ENCODE measurements around the gene CFAP70.
A peak's percentile ranks its signal among the peaks of the same experiment; 100 is the strongest.
"Not testable (repeated sequence)": the region's sequence is repeated elsewhere in the genome, so short reads cannot be mapped to it uniquely, and the experiment has no call there.

Gene CFAP70

GRCh38 chr10:73358331-73359279 lies at the start of gene CFAP70:
Gene CFAP70, minus strand, starts transcription at chr10:73358864. Its CDS starts 4,068 bp downstream, at chr10:73354796.
- peak; percentile 11 to 94 (median 77) for DNase-seq

DNA sequence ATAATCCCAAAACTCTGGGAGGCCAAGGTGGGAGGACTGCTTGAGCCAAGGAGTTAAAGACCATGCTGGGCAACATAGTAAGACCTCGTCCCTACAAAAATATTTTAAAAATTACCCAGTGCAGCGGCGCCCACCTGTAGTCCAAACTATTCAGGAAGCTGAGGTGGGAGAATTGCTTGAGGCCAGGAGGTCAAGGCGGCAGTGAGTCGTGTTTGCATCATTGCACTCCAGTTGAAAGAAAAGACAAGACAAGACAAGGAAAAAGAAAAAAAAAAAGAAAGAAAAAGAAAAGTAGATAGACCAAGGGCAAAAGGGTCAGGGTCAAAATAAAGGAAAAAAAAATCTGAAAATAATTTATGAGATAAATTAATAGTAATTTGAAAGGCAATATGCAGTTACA lies 49.4 kb upstream of the CFAP70 start:
- DNase-seq = no peak

- DNase-seq = no peak
These were observed 48.8 kb upstream of the CFAP70 start for GRCh38 chr10:73407495-73407894.

GRCh38 chr10:73406846-73407245 lies 48.2 kb upstream of the CFAP70 start:
- no peak for DNase-seq

DNA sequence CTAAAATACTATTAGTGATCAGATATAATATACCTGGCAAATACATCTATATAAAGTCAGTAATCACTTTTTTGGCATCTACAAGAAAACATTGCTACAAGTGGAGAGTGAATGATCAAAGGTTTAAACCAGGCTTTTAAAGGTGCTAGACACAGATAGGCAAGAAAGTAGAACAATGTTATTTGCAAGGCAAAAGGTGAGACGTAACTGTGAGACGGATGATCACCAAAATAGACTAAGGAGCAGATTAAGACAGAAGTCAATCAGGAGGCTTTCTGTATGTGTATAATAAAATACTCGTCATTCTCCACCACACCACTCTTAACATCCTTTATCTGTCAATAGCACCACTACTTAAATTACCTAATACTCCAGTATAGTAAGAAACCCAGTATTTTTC lies 46.9 kb upstream of the CFAP70 start:
- no peak for DNase-seq

GRCh38 chr10:73404690-73405089 lies 46.0 kb upstream of the CFAP70 start:
- no peak for DNase-seq

GRCh38 chr10:73401636-73402035 lies 43.0 kb upstream of the CFAP70 start:
- no peak for DNase-seq

GRCh38 chr10:73399063-73399462 lies 40.4 kb upstream of the CFAP70 start:
- no peak for DNase-seq

DNA sequence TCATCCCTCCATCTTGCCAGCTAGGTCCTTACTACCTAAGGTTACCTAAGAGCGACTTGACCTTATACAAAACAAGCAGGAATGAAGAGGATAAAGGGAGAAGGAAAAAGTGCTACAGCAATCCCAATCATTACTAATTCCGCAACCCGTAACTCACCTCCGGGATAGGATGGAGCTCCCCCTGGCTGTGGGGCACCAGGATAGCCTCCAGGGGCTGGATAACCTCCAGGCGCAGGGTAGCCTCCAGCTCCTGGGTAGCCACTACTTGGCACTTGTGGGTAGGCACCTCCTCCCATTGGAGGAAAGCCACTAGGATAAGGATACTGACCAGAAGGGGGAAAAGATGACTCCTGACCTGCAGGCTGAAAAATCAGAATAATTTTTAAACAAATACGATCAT lies 39.4 kb upstream of the CFAP70 start:
- DNase-seq = no peak

DNA sequence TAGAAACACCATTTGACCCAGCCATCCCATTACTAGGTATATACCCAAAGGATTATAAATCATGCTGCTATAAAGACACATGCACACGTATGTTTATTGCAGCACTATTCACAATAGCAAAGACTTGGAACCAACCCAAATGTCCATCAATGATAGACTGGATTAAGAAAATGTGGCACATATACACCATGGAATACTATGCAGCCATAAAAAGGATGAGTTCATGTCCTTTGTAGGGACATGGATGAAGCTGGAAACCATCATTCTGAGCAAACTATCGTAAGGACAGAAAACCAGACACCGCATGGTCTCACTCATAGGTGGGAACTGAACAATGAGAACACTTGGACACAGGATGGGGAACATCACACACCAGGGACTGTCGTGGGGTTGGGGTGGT lies 35.7 kb upstream of the CFAP70 start:
- not testable (repeated sequence) for DNase-seq

DNA sequence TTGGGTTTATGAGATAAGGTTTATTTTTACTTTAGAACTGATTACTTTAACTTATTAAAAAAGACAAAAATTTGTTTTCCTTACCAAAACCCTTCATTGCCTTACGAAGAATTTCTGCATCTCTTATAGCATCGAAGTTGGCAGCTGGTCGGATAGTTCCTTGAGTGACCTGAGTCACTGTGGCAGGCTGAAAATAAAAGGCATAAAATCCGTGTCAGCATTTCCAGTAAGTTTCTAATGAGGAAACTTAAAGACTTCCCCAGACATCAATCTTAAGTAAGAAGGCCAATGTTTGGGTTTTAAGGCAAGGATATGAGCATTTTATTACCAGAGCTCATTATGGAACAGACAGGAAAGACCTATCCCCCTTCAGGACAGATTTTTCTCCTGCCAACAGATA lies 29.6 kb upstream of the CFAP70 start:
- no peak for DNase-seq

GRCh38 chr10:73386583-73386982 lies 27.9 kb upstream of the CFAP70 start:
- no peak for DNase-seq

DNA sequence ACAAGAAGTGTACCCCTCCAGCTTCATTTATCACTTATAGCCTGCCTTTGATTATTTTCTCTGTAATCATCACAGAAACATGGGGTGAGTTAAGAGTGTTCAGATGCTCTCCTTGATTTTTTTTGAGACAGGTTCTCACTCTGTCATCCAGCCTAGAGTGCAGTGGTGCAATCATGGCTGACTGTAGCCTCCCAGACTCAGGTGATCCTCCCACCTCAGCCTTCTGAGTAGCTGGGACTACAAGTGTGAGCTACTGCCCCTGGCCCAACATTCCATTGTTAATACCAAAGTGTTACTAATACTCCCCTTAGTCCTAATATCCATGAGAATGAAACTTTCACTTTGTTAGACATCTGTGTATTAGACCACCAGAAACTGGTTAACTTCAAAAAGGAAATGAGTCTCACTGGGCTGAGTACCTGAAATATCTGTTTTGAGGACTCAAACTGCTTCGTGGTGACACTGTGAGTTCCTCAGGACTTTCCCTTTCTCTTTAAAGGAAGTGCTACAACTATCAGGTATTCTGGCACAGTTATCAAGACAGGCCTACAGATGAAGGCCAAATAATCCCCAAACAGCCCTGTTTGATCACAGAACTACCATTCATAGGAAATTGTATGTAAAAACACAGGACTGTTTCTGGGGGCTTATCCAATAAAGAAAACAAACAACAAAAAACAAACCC lies 20.5 kb upstream of the CFAP70 start:
- no peak for DNase-seq

GRCh38 chr10:73376679-73377078 lies 18.0 kb upstream of the CFAP70 start:
- DNase-seq = no peak

DNA sequence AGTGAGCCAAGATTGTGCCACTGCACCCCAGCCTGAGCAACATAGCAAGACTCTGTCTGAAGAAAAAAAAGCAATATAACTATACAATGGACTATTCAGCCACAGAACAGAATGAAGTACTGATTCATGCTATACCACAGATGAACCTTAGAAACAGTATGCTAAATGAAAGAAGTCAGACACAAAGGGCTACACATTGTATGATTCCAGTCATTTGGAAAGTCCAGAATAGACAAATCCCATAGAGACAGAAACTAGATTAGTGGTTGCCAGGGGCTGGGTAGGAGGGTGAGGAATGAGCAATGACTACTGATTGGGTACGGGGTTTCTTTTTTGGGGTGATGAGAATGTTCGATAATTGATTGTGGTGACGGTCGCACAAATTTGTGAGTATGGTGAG lies 9.6 kb upstream of the CFAP70 start:
- peak in 2 of 51 donors; percentile 28 to 31 for DNase-seq

DNA sequence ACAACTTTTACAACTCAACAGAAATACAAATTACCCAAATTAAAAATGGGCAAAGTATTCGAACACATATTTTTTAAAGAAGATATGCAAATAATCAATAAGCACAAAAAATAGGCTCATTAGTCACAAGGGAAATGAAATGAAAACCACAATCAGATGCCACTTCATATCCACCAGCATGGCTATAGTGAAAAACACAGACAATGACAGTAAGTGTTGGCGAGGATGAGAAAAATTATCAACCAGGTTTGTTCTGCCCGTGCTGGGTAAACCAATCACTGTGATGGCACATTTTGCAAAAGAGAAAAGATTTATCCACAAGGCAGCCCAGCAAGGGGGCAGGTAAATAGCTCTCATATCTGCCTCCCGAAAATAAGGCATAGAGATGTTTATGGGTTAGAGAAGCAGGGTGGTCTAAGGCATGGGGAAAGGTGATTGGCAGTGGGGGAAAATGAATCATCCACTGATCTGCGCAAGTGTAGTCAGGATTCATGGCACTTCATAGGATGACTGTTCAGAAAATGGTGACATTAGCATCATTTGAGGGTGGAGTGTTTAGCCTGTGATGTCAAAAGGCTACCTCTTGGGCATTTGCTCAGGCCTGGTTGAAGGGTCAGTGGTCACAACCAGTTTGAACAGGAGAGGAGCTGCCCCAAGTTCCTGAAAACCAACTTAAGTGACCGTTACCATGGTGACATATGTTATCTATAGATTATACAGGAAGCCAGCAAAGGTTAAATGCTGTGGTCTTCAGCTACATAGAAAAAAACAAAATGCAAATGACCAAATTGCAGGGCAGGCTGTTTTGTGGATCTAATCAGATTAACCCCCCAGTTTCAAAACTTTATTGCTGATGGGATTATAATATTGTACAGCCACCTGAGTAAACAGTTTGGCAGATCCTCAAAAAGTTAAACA lies 8.0 kb upstream of the CFAP70 start:
- no peak for DNase-seq

DNA sequence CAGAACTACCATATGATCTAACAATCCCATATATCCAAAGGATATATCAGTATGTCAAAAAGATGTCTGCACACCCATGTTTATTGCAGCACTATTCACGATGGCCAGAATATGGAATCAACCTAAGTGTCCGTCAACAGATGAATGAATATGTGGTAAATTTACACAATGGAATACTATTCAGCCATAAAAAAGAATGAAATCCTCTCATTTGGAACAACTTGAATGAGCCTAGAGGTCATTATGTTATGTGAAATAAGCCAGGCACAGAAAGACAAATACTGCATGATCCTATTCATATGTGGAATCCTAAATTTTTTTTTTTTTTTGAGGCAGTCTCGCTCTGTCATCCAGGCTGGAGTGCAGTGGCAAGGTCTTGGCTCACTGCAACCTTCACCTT lies 6.3 kb upstream of the CFAP70 start:
- no peak for DNase-seq

DNA sequence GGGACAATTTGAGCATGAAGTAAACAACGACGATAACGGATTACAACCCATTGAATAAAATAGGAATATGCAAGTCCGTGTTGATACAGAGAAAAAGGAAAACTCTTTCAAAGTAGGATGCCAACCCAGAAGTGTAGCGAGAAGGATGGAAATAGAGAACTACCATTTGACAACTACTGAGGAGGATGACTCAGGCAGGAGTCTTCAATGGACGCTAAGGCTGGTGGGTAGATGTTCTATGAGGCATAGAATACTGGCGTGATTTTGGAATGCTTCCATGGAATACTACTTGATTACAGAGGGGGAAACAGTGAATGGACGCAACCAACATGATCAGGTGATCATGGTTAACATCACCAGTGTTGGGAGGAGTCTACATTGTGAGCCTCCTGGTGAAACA lies 828 bp upstream of the CFAP70 start:
- no peak for DNase-seq

GRCh38 chr10:73357821-73358220 lies 843 bp downstream of the CFAP70 start:
- no peak for DNase-seq

- DNase-seq = no peak
These were observed 1.5 kb downstream of the CFAP70 start for GRCh38 chr10:73357166-73357565.

GRCh38 chr10:73344269-73344668 lies 14.4 kb downstream of the CFAP70 start:
- DNase-seq = no peak

DNA sequence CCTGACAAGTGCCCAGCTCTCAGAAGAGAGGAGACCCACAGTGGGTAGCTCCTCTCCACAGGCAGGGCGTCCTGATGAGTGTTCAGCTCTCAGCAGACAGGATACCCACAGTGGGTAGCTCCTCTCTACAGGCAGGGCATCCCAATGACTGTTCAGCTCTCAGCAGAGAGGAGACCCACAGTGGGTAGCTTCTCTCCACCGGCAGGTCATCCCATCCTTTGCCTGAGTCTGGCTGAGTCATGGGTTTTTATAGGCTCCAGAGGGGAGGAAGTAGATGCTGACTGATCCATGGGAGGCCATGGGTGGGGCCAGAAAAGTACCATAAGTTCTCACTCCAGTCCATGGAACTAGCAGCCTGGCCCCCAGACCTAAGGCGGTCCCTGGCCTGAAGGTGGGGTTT lies 18.5 kb downstream of the CFAP70 start:
- DNase-seq = no peak

Measured in hypothalamus (tissue), 51 donors.